HCT116 (cell line): ENCODE results near the gene XG. TPM values are rescaled to one million over a fixed set of nuclear protein-coding genes. Genes with fewer than 3 reads are reported as not detected.
"Not testable (repeated sequence)": the region's sequence is repeated elsewhere in the genome, so short reads cannot be mapped to it uniquely, and the experiment has no call there.

Source experiments
- ATAC-seq: fragments of 200-7000 bp; cut with Tn5 transposase; 2 replicates; pipeline ENCODE4 v1.9.1; 2020; ENCODE audit warnings: mild to moderate bottlenecking, moderate library complexity
- BruUV-seq: library from RNA; stranded (reverse); fragments of 400-500 nt; replicated peaks from 2 replicates; lab custom pipeline; 2021; lab: Mats Ljungman, UMichigan
- CTCF ChIA-PET: fragments of 300-600 bp; sonication (Branson Sonifier 250); formaldehyde crosslinking; loops from one replicate; lab custom pipeline; 2021; ENCODE audit warnings: antibody characterized with exemption; lab: Charles Lee
- POLR2A ChIA-PET: fragments of 300-600, 350-600 bp; sonication (Branson Sonifier 250); formaldehyde crosslinking; loops from one replicate; lab custom pipeline; 2021; ENCODE audit warnings: antibody characterized with exemption; lab: Charles Lee
- RAD21 ChIA-PET, 2 experiments: fragments of 300-600 bp; sonication (Branson Sonifier 250); formaldehyde crosslinking; loops; one replicate each; lab custom pipeline; 2023; ENCODE audit warnings: low total read pairs in 2 of 2; ENCODE audit not compliant: uncharacterized antibody in 2 of 2, unreplicated experiment in 2 of 2, low non-redundant PET in 1 of 2; lab: Charles Lee
- DNase-seq: peaks from one replicate; pipeline ENCODE4 v3.0.0-alpha.2; 2010; ENCODE audit warnings: low read depth, low spot score
- H2AFZ ChIP-seq: fragments of 200-600 bp; shearing (Covaris generic), sonication (generic); 2 replicates; pipeline ENCODE4 v1.6.1; 2017; ENCODE audit warnings: low read depth, mixed run types, mixed read lengths, antibody characterized with exemption, low read length; ENCODE audit not compliant: poor library complexity, severe bottlenecking
- H3K27ac ChIP-seq: 2 replicates; pipeline ENCODE4 v1.5.1; 2012; ENCODE audit warnings: low read depth, low read length
- H3K27me3 ChIP-seq: fragments of 200-600 bp; sonication (generic); 2 replicates; pipeline ENCODE4 v1.6.1; 2016; ENCODE audit warnings: mixed run types, low read length, mixed read lengths; ENCODE audit not compliant: insufficient read depth
- H3K36me3 ChIP-seq, 2 experiments: fragments of 200-500 bp in 1 of 2; fragments of 200-600 bp in 1 of 2; sonication (Bioruptor generic) in 1 of 2; sonication (generic) in 1 of 2; 2 replicates each; pipeline versions ENCODE4 v1.5.1 to v1.6.1; 2014 to 2016; ENCODE audit warnings: low read length in 2 of 2, inconsistent platforms in 1 of 2, mixed read lengths in 1 of 2, mixed run types in 1 of 2; ENCODE audit not compliant: insufficient read depth in 2 of 2, control insufficient read depth in 1 of 2
- H3K4me1 ChIP-seq, 2 experiments: fragments of 200-600 bp in 1 of 2; sonication (generic) in 1 of 2; 2 replicates each; pipeline versions ENCODE4 v1.5.1 to v1.6.1; 2012 to 2017; ENCODE audit warnings: low read length in 2 of 2, inconsistent platforms in 1 of 2, mild to moderate bottlenecking in 1 of 2, mixed read lengths in 1 of 2, mixed run types in 1 of 2, moderate library complexity in 1 of 2; ENCODE audit not compliant: insufficient read depth in 2 of 2, control insufficient read depth in 1 of 2
- H3K4me2 ChIP-seq: fragments of 200-600 bp; sonication (generic); 2 replicates; pipeline ENCODE4 v1.6.1; 2017; ENCODE audit warnings: mixed run types, low read length, mixed read lengths
- H3K4me3 ChIP-seq, 2 experiments: fragments of 200-600 bp in 1 of 2; sonication (generic) in 1 of 2; replicated peaks in 1 of 2; 2 replicates each; pipeline ENCODE4 v1.5.1; 2011 to 2016; ENCODE audit warnings: low read length in 2 of 2, control low read depth in 1 of 2, low read depth in 1 of 2, mild to moderate bottlenecking in 1 of 2, mixed read lengths in 1 of 2, mixed run types in 1 of 2
- H3K79me2 ChIP-seq: fragments of 200-600 bp; sonication (generic); 2 replicates; pipeline ENCODE4 v1.6.1; 2017; ENCODE audit warnings: mild to moderate bottlenecking, mixed run types, low read length, moderate library complexity, mixed read lengths; ENCODE audit not compliant: insufficient read depth
- H3K9ac ChIP-seq: fragments of 200-600 bp; sonication (generic); 2 replicates; pipeline ENCODE4 v1.6.1; 2016; ENCODE audit warnings: low read length, mixed read lengths
- H3K9me2 ChIP-seq: fragments of 200-600 bp; sonication (generic), shearing (Covaris generic); 2 replicates; pipeline ENCODE4 v1.6.1; 2017; ENCODE audit warnings: mixed run types, mild to moderate bottlenecking, moderate library complexity; ENCODE audit not compliant: insufficient read depth
- H3K9me3 ChIP-seq, 2 experiments: fragments of 200-500 bp in 1 of 2; fragments of 200-600 bp in 1 of 2; sonication (Bioruptor generic) in 1 of 2; sonication (generic) in 1 of 2; 2 replicates each; pipeline ENCODE4 v1.6.1; 2014 to 2017; ENCODE audit warnings: low read length in 2 of 2, mixed read lengths in 2 of 2, inconsistent platforms in 1 of 2, low read depth in 1 of 2, mild to moderate bottlenecking in 1 of 2, mixed run types in 1 of 2, moderate library complexity in 1 of 2; ENCODE audit not compliant: control insufficient read depth in 1 of 2, insufficient read depth in 1 of 2
- H4K20me1 ChIP-seq: fragments of 200-600 bp; sonication (generic), shearing (Covaris generic); 2 replicates; pipeline ENCODE4 v1.6.1; 2017; ENCODE audit warnings: mixed run types, mild to moderate bottlenecking, moderate library complexity; ENCODE audit not compliant: insufficient read depth
- CBX3 ChIP-seq: IDR thresholded peaks from 2 replicates; pipeline ENCODE4 v1.6.1; 2012; ENCODE audit warnings: low read depth
- EGR1 ChIP-seq: IDR thresholded peaks from 2 replicates; pipeline ENCODE4 v1.6.1; 2012; ENCODE audit warnings: low read depth
- SRF ChIP-seq: IDR thresholded peaks from 2 replicates; pipeline ENCODE4 v1.6.1; 2012; ENCODE audit warnings: low read depth
- ZFX ChIP-seq: fragments of 450-650 bp; IDR thresholded peaks from 2 replicates; pipeline ENCODE4 v1.6.1; 2017
- intact Hi-C: fragments of 100-400 bp; cut with micrococcal nuclease; formaldehyde crosslinking; loops from 2 replicates; pipeline ENCODE4 v1.10.0; 2022
- total RNA-seq: library from RNA; stranded (reverse); gene quantifications from one replicate; pipeline ENCODE4 v1.2.1, GENCODE V29; 2021; ENCODE audit not compliant: unreplicated experiment
- TF ChIP-seq, protein P1 (sequence below): IDR thresholded peaks from 2 replicates; pipeline ENCODE4 v1.6.1; 2012; ENCODE audit warnings: low read depth

XG gene
- total RNA-seq, 1 experiment from 2014 or later: not detected

- RAD21 ChIA-PET: no interaction called here
- TF ChIP-seq EGR1: 0 out of 2 replicates have a peak, but pooled peaks have one; percentile 32
- TF ChIP-seq, protein P1, sequence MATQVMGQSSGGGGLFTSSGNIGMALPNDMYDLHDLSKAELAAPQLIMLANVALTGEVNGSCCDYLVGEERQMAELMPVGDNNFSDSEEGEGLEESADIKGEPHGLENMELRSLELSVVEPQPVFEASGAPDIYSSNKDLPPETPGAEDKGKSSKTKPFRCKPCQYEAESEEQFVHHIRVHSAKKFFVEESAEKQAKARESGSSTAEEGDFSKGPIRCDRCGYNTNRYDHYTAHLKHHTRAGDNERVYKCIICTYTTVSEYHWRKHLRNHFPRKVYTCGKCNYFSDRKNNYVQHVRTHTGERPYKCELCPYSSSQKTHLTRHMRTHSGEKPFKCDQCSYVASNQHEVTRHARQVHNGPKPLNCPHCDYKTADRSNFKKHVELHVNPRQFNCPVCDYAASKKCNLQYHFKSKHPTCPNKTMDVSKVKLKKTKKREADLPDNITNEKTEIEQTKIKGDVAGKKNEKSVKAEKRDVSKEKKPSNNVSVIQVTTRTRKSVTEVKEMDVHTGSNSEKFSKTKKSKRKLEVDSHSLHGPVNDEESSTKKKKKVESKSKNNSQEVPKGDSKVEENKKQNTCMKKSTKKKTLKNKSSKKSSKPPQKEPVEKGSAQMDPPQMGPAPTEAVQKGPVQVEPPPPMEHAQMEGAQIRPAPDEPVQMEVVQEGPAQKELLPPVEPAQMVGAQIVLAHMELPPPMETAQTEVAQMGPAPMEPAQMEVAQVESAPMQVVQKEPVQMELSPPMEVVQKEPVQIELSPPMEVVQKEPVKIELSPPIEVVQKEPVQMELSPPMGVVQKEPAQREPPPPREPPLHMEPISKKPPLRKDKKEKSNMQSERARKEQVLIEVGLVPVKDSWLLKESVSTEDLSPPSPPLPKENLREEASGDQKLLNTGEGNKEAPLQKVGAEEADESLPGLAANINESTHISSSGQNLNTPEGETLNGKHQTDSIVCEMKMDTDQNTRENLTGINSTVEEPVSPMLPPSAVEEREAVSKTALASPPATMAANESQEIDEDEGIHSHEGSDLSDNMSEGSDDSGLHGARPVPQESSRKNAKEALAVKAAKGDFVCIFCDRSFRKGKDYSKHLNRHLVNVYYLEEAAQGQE: no peak
- TF ChIP-seq, all 23 proteins: peak for 1
- Histone ChIP-seq H3K79me2 (no peaks in the 10 kb centered on the region), H3K9me3 (no peaks in the 10 kb centered on the region), H3K4me2 (no peak overlapping the region), H3K27me3 (no peaks in the 10 kb centered on the region), H3K4me3 (no peak overlapping the region), H3K4me1 (no peaks in the 10 kb centered on the region), H2AFZ (no peak overlapping the region), H3K9me2 (no peaks in the 10 kb centered on the region), H3K9ac (no peak overlapping the region), H4K20me1 (no peaks in the 10 kb centered on the region), H3K27ac (no peak overlapping the region), H3K36me3 (no peaks in the 10 kb centered on the region)
- no peak for ATAC-seq
- ChIA-PET POLR2A (no interaction called here), CTCF (no interaction called here)
- intact Hi-C loops: no loop called here
- no peak for DNase-seq
- BruUV-seq: no TSS peak
These were observed 4.7 kb downstream of the XG start for GRCh38 chrX:2756548-2756947.

- H2AFZ ChIP-seq: no peak overlapping the region
- H3K4me1 ChIP-seq: no peaks in the 10 kb centered on the region
- ChIA-PET POLR2A (no interaction called here), RAD21 (no interaction called here), CTCF (no interaction called here)
- DNase-seq: no peak
- H3K4me2 ChIP-seq: no peak overlapping the region
- H3K9me2 ChIP-seq: no peaks in the 10 kb centered on the region
- no TSS peak for BruUV-seq
- intact Hi-C loops: no loop called here
- ATAC-seq: no peak
- H4K20me1 ChIP-seq: no peaks in the 10 kb centered on the region
- no peaks in the 10 kb centered on the region for H3K27me3 ChIP-seq
- H3K9me3 ChIP-seq: no peaks in the 10 kb centered on the region
- no peak overlapping the region for H3K27ac ChIP-seq
- H3K4me3 ChIP-seq: no peak overlapping the region
- H3K79me2 ChIP-seq: no peaks in the 10 kb centered on the region
- H3K9ac ChIP-seq: no peak overlapping the region
- TF ChIP-seq CBX3 (no peak), SRF (no peak), ZFX (no peak)
- no peaks in the 10 kb centered on the region for H3K36me3 ChIP-seq
These were observed 9.4 kb downstream of the XG start for GRCh38 chrX:2761246-2761645.

GRCh38 chrX:2762671-2763070 is 10.8 kb downstream of the XG start:
- POLR2A ChIA-PET, H3K27me3 ChIP-seq, H3K4me2 ChIP-seq, RAD21 ChIA-PET, H3K4me3 ChIP-seq, DNase-seq, ATAC-seq, H3K9me3 ChIP-seq, CTCF ChIA-PET, H3K79me2 ChIP-seq, intact Hi-C loops, H3K4me1 ChIP-seq, H3K9me2 ChIP-seq, H3K36me3 ChIP-seq, H4K20me1 ChIP-seq, H3K9ac ChIP-seq, BruUV-seq, H2AFZ ChIP-seq, H3K27ac ChIP-seq: not testable (repeated sequence)
